ENCODE measurements around the gene ARHGEF1.
"Not testable (repeated sequence)": the region's sequence is repeated elsewhere in the genome, so short reads cannot be mapped to it uniquely, and the experiment has no call there.

The ARHGEF1 gene

DNA sequence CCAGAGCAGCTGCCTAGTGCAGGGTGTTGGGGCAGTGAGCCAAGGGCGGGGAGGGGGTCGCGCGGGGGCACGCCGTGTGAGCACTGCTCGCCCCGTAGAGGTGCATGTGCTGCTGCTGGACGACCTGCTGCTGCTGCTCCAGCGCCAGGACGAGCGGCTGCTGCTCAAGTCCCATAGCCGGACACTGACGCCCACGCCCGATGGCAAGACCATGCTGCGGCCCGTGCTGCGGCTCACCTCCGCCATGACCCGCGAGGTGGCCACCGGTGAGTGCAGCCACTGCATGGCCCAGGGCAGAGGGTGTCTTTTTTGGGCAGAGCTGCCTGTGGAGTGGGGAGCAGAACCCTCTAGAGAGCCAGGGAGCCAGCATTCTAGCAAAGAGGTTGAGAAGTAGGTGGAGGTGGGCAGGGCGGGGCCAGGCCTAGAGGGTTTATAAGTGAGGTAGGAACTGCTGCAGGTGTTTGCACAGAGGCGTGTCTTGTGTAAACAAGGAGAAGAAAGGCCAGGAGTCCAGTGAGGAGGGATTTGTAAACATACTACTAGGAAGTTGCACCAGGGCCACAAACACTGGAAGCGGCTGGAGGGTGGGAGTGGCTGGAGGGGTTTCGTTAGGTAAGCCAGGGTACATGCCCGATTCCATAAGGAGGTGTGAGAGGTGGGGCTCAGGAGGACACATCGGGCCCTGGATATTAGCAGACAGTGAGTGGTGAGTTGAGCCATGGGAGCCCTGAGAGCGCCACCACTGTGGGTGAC is 21.3 kb downstream of the ARHGEF1 start:
- no peak for DNase-seq (ENCODE audit: low read depth in 2 of 3, low spot score in 2 of 3)

DNA sequence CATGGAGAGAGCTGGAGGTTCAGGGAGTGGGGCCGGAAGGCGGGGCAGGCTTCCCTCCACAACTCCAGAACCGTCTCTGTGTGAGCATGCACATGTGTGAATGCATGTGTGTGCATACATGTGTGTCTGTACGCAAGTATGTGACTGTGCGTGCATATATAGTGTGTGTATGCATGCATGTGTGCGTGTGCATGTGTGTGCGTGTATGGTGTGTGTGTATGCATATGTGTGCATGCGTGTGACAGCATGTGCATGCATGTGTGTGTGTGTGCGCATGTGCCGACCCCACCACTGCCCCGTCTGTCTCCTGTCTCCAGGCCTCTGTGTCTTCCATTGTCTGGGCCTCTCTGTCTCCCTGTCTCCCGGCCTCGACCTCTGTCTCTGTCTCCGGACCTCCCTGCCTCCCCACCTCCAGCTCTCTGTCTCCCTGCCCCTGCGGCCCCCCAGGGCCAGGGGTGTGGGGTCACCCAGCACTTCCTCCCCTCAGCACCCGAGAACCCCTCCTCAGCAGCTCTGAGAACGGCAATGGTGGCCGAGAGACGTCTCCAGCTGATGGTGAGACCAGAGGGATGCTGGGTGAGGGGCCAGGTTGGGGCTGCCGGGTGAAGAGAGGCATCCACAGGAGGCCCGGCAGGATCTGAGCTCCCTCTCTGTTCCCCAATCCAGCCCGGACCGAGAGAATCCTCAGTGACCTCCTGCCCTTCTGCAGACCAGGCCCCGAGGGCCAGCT is 22.5 kb downstream of the ARHGEF1 start:
- no peak for DNase-seq (ENCODE audit: low read depth in 2 of 3, low spot score in 2 of 3)

DNA sequence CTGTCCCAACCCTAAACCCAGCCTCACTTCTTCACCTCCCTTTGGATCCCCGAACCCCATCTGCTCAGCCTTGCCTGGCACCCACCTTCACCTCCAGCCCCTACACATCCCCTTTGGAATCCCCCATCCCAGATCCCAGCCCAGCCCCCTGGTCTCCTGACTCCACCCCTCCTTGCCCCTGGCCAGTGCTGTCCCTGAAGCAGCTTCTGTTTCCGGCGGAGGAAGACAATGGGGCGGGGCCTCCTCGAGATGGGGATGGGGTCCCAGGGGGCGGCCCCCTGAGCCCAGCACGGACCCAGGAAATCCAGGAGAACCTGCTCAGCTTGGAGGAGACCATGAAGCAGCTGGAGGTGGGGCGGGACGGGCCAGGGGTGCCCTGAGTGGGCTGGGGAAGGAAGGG is 23.3 kb downstream of the ARHGEF1 start:
- DNase-seq (ENCODE audit: low read depth in 2 of 3, low spot score in 2 of 3) = no peak

DNA sequence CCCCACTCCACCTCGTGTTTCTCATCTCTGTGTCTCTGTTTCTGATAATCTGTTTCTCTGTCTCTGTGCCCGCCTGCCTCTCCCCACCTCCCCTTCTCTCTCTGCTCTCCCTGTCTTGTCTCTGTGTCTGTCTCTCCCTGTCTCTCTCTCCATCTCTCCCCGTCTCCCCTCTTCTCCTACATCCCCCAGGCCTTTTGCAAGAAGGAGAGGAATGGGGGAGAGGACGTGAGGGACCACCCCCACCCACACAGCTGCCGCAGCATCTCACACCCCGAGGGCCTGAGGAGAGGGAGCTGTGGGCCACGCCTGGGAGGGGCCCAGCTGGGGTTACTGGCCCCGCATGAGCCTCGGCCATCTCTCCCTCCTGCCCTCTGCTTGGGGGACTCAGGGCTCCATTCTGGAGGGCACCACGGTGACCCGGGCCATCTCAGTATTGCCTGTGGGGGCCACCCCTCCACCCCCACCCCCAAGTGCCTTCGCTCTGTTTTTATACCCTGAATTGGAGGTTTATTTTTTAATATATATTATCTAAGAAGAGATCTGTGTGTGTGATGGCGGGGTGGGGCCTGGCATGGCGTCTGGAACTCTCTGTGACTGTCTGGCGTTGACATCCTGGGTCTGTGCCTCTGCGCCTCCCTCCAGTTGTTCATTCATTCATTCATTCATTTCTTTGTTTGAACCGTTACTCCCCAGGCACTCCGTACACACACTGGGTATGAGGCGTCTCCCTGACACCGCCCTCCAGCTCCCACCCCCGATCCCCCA is 24.1 kb downstream of the ARHGEF1 start:
- DNase-seq (ENCODE audit: low read depth in 2 of 3, low spot score in 2 of 3) = no peak

DNA sequence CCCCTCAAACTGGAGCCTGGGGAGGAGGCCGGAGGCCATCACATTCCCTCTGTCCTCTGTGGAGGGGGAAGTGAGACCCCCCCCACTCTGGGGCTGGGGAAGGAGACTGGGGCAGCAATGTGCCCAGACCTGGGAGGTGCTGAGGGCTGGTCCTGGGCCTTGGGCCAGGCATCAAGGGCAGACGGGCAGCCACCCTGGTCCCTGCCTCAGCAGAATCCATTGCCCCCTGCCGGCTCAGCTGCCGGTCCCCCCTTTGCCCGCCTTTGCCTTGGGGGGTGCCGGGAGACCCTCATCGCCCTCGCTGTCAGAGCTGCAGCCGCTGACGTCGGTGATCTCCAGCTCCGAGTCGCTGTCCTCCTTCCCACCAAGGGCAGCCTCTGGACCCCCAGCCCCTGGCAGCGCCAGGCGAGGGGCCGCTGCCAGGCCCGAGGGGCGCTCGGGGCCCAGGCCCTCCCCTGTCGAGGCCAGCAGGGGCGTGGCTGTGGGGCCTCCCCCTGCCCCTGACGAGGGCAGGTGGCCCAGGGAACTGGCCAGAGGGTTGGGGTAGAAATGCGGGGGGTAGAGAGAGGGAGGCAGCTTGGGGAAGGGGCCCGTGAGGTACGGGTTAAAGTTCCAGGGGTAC is 25.1 kb downstream of the ARHGEF1 start:
- no peak for DNase-seq (ENCODE audit: low read depth in 2 of 3, low spot score in 2 of 3)

DNA sequence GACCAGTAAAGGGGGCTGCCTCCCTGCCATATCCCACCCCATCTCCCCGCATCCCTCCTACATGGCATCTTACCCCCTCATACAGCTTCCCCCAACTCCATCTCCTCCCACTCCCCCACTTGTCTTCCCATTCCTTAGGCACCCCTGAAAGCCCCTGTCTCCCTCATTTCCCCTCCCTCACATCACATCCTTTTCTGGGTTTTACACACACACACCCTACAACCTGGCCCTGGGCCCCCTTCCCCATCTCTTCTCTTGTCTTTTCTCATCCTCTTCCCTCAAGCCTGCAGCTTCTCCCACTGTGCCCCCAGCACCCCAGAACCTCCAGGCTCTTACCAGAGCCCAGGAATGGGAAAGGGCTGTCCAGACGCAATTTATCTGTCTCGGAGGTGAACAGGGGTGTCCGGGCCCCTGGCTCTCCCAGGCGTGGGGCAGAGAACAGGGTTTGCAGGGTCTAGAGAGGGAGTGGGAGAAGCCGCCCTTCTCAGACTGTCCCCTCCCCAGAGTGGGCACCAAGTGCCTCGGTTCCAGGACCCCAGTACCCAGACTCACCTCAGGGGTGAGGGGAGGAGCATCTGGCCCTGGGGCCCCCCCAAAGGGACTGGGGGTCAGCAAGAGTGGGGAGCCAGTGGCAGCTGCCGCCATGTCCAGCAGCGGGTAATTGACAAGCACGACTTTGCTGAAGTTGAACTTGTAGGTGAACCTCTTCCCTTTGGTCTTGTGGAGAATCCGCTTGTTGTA is 25.9 kb downstream of the ARHGEF1 start:
- no peak for DNase-seq (ENCODE audit: low read depth in 2 of 3, low spot score in 2 of 3)

DNA sequence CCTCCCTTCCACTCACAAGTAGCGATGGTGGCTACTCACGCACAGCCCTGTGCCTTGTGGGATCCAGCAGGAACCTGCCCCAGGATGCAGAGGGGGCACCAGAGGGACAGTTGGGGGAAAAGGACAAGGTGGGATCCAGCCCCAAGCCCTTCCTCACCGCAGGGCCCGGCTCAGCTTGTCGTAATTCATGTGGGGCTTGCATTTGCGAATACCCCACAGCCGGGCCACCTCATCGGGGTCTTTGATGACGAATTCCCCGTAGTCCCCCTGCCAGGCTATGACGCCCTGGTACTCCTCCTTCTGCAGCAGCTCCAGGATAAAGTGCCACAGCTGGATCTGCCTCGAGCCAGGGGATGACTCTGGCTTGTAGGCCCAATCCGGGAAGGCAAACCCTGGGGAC is 26.7 kb downstream of the ARHGEF1 start:
- no peak for DNase-seq (ENCODE audit: low read depth in 2 of 3, low spot score in 2 of 3)

DNA sequence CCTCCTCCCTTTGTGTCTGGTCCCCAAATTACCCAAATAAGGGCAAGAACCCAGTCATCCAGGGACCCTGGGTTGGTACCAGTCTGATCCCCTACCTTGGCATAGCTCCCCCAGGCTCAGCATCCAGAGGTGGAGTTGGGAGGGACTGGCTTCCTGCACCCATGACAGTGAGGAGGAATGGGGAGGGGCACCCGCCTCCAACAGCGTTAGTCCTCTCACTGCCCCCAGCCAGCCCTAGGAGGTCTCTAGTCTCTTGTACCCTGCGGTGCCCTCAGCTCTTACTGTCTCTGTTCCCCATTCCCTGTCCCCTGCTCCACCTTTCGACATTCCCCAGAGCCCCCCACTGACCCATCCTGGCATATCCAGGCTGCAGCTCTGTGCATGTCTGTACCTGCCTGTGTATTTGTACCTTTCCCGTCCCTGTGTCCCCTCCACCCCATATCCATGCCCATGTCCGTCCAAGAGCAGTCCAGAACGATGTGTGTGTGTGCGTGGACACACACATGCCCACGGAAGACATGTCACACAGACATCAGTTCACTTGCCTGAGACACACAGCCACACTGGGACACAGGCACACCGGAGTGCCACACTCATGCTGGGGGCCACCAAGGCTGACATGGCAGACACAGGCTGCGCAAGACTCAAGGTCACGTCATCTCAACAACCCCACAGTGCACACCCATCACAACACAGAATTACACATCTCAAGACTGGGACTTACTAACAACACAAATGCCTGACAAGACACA is 27.4 kb downstream of the ARHGEF1 start:
- DNase-seq (ENCODE audit: low read depth in 2 of 3, low spot score in 2 of 3) = no peak

DNA sequence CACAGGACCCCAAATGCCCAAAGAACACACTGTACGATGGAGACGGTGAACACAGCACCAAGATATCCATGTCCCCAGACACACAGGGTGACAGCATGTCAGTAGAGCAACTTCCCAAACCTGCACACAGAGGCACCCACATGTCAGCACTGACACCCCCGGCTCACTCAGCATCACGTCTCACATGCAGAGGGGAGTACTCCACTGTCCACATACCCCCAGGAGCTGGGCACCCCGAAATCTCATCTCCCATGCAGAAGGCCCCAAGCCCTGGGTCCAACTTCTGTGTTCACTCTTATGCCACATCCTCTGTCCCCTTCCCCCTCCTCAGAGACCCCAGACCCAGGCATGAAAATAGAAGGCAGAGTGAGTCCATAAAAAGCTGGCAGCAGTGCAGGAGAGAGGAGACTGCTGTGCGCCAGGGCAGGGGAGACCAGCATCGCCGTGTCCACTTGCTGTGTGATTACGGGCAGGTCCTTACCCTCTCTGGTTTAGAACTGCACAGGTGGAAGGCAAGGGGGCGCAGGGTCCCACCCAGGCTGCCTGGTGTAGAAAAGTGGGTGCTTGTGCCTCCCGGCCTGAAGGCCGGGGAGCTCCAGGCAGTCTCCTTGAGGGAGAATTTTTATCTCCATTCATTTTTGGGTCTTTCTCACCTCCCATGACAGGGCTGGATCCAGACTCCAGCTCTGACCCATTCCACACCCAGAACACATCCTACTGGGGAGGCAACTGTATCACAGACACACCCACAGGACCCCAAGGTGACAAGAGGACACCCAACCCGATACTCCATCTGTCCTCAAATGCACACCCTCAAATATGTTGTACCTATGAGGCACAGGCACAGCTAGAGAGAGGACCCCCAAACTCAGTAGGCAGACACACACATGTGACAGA is 28.3 kb downstream of the ARHGEF1 start:
- DNase-seq (ENCODE audit: low read depth in 2 of 3, low spot score in 2 of 3) = no peak

DNA sequence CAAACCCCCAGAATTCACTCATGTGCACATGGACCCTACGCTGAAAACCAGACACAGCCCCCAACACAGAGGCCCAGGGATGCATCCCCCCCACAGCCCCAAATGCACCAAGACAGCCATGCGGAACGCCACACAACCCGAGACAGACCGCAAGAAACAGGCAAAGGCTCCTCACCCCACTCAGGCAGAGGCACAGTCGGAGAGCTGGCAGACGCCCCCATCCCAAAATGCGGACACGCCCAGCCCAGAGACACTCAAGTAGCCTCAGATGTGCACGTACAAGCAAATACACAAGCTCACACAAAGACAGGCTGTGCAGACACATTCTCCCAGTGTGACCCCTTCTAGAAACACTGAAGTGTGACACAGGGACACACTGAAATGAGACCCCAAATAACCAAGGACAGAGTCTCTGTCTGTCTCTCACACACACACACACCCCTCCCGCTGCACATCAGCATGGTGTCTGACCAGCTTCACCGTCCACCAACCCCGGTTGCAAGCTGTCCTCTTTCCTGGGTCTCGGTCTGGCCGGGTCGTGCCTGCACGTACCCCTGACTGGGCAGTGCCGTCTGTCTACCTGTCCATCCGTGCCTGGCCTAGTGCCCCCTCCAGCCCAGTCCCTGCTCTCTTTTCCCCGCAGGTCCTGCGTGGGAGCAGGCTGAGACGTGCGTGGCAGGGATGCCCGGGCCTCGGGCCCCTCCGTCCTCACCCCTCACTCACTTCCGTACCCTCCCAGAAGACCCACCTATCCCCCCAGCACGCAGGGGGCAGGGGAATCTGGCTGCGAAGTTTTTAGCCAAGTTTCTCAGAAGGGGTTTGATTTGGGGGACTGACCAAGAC is 29.1 kb downstream of the ARHGEF1 start:
- DNase-seq (ENCODE audit: low read depth in 2 of 3, low spot score in 2 of 3) = no peak

DNA sequence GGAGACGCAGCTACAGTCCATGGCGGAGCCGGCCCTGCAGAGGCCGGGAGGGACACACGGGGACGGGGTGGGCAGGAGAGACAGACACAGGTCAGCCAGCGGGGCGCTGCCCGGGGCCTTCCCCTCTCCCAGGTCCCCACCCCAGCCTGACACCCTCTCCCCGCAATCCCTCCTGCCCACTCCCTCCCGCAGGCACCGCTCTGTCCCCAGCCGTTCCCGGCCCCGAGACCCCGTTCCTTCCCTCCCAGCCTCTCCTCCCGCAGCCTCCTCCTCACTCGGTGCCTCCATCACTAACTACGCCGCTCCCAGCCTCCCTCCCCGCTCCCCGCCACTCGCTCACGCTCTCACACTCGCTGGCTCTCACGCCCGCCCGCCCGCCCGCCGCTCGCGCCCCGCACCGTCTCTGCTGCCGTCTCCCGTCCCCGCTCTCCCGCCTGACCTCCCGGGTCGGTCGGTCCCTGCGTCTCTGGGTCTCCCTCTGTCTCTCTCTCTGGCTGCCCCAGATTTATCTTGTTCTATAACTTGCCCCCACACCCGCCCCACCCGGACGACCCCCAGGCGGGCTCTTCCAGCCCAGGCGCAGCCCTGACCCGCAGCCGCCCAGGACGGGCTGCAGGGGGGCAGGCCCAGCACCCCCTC is 30.0 kb downstream of the ARHGEF1 start:
- no peak for DNase-seq (ENCODE audit: low read depth in 2 of 3, low spot score in 2 of 3)

DNA sequence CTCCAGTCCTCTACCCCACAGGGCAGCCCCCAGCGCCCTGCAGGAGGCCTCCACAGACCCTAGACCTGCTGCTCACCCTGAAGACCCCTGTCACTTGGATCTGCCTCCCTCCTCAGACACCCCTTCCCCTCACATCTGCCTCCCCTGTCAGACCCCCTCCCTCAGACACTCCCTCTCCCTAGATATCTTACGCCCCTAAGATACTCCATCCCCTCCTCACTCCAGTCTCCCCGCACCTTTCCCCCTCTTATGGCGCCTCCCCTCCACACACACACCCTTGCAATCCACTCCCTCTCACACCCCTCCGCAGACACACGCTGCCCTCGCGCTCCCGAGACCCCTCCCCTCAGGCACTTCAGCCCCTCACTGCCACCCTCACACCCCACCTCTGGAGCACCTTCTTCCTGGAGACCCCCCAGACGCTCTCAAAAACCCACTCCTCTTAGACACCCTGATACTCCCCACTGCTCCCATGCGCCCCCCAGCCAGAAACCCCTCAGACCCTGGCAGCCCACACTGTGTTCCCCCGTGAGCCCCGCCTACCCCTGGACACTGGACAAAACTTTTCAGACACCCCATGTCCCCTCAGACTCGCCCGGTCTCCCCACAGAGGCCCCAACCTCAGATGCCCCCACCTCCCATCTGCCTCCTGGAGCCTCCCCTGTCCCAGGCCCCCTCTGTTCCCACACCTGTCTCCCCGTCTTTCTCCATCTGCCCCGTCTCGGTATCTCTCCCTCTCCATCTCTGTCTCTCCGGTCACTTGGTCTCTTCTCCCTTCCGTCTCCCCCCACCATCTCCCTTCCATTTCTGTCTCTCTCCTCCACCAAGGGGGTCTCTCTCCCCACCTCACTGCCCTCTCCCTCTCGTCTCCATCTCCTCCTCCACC is 30.8 kb downstream of the ARHGEF1 start:
- DNase-seq (ENCODE audit: low read depth in 2 of 3, low spot score in 2 of 3) = no peak

DNA sequence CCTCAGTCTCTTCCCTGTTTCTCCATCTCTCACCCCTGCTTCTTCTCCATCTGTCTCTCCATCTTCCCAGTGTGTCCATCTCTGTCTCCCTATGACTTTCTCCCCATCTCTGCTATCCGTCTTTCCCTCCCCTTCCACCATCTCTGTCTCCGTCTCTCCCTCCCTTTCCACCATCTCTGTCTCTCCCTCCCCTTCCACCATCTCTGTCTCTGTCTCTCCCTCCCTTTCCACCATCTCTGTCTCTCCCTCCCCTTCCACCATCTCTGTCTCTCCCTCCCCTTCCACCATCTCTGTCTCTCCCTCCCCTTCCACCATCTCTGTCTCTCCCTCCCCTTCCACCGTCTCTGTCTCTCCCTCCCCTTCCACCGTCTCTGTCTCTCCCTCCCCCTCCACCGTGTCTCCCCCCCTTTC is 31.4 kb downstream of the ARHGEF1 start:
- DNase-seq (ENCODE audit: low read depth in 2 of 3, low spot score in 2 of 3) = not testable (repeated sequence)

DNA sequence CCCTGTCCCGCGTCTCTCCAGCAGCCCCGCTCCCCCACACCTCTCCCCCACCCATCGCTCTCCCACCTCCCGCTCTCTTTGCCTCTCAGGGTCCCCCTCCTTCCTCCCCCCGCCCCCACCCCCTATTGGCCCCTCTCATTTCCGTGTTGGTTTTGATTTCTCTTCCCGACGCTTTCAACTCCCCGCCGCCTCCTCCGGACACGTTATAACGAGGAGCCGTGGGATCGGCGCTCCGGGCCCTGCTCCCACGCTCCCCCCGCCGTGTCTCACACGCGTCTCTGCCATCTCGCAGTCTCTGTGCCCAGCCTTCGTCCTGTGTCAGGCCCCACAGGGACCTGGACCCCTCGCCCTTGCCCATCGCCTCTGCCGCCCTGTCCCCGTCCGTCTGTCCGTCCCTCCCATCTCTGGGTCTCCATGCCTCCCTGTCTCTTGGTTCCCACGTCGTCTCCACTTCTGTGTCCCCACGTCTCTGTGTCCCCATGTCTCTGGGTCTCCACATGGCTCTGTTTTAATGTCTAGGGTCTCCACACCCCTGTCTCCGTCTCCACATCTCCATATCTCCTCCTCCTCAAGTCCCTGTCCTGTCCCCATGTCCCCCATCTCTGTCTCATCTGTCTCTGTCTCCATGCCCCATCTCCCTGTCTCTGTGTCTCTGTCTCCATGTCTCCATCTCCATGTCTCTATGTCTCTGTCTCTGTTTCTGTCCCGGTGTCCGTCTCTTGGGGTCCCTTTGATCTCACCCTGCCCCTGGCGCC is 32.2 kb downstream of the ARHGEF1 start:
- DNase-seq (ENCODE audit: low read depth in 2 of 3, low spot score in 2 of 3) = no peak

DNA sequence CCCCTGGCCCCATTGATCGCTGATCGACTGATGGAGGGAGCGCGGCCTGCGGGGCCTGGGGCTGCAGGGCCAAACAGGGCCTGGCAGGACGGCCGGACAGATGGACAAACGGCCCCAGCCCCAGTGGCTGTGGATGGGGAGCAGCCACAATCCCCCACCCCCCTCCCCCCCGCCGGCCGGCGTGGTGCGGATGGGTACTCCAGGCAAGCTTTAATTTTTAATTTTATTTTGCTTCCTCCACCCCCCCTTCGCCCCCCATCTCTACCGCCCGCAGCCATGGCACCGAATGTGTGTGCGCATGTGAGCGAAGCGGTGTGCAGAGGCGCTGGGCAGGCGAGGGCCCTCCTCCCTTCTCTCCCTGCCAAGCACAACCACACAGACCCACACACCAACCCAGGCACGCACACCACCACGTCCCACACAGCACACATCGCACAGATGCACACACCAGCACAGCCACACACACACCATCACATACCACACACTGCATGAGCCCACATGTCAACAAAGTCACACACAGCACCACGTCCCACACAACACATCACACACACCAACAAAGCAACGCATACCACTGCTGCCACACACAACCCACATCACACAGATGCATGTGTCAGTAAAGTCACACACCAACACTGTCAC is 32.9 kb downstream of the ARHGEF1 start:
- no peak for DNase-seq (ENCODE audit: low read depth in 2 of 3, low spot score in 2 of 3)

DNA sequence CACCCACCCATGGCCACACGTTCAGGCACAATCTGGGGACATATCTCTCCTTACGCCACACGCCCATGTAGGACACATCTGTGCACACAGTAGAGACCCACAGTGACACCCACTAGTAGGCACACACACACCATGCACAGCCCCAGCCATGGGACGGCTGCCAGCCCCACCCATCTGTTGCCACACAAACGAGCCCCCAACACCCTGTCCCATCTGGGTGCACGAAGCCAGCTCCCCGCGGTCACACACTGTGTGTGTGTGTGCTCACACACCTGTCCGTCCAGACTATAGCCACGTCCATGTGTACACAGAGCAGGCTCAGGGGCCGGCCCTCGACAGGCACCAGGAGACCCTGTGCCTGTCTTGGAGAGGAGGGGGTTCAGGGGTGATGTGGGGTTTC is 34.7 kb downstream of the ARHGEF1 start:
- no peak for DNase-seq (ENCODE audit: low read depth in 2 of 3, low spot score in 2 of 3)
